HG03108 (cell line): ENCODE data around the gene CLNK.
A peak's percentile ranks its signal among the peaks of the same experiment; 100 is the strongest.

Experiments used
- ATAC-seq: cut with Tn5 transposase; IDR thresholded peaks from one replicate; pipeline ENCODE4 v1.9.1; 2021; ENCODE audit warnings: moderate library complexity; ENCODE audit not compliant: unreplicated experiment

CLNK gene

GRCh38 chr4:10684631-10685030 is at the start of gene CLNK:
TSS of gene CLNK (minus strand) at chr4:10684768. CDS start at chr4:10667869, 16,899 bp downstream.
- ATAC-seq = peak; percentile 82

GRCh38 chr4:10733481-10734062 is 49.0 kb upstream of the CLNK start:
- ATAC-seq = no peak

- ATAC-seq = no peak
These were observed 48.4 kb upstream of the CLNK start for GRCh38 chr4:10732914-10733415.

- ATAC-seq = no peak
These were observed 47.8 kb upstream of the CLNK start for GRCh38 chr4:10732235-10732913.

- no peak for ATAC-seq
These were observed 47.1 kb upstream of the CLNK start for GRCh38 chr4:10731690-10732089.

- no peak for ATAC-seq
These were observed 46.6 kb upstream of the CLNK start for GRCh38 chr4:10731162-10731561.

GRCh38 chr4:10730590-10730989 is 46.0 kb upstream of the CLNK start:
- peak; percentile 48 for ATAC-seq

- peak; percentile 42 for ATAC-seq
These were observed 45.5 kb upstream of the CLNK start for GRCh38 chr4:10730019-10730418.

GRCh38 chr4:10729366-10729765 is 44.8 kb upstream of the CLNK start:
- no peak for ATAC-seq

GRCh38 chr4:10728016-10728415 is 43.4 kb upstream of the CLNK start:
- ATAC-seq = no peak

GRCh38 chr4:10727140-10727880 is 42.7 kb upstream of the CLNK start:
- ATAC-seq = no peak

GRCh38 chr4:10722957-10723356 is 38.4 kb upstream of the CLNK start:
- ATAC-seq = peak; percentile 90

- ATAC-seq = no peak
These were observed 37.0 kb upstream of the CLNK start for GRCh38 chr4:10721616-10722015.

- ATAC-seq = no peak
These were observed 31.6 kb upstream of the CLNK start for GRCh38 chr4:10716163-10716562.

GRCh38 chr4:10715696-10716095 is 31.1 kb upstream of the CLNK start:
- no peak for ATAC-seq

GRCh38 chr4:10715135-10715534 is 30.6 kb upstream of the CLNK start:
- no peak for ATAC-seq

GRCh38 chr4:10713591-10713990 is 29.0 kb upstream of the CLNK start:
- ATAC-seq = no peak

GRCh38 chr4:10706236-10706635 is 21.7 kb upstream of the CLNK start:
- no peak for ATAC-seq

- no peak for ATAC-seq
These were observed 19.9 kb upstream of the CLNK start for GRCh38 chr4:10704430-10704810.

- ATAC-seq = no peak
These were observed 19.3 kb upstream of the CLNK start for GRCh38 chr4:10703766-10704429.

- ATAC-seq = no peak
These were observed 18.6 kb upstream of the CLNK start for GRCh38 chr4:10703156-10703555.
